ENCODE measurements around the gene DHPS. TPM values are rescaled to one million over a fixed set of nuclear protein-coding genes. Genes with fewer than 3 reads are reported as not detected.

Gene DHPS
- total RNA-seq, 6 donors from 2014 or later = 71.6 to 190 (median 94.3) TPM

DNA sequence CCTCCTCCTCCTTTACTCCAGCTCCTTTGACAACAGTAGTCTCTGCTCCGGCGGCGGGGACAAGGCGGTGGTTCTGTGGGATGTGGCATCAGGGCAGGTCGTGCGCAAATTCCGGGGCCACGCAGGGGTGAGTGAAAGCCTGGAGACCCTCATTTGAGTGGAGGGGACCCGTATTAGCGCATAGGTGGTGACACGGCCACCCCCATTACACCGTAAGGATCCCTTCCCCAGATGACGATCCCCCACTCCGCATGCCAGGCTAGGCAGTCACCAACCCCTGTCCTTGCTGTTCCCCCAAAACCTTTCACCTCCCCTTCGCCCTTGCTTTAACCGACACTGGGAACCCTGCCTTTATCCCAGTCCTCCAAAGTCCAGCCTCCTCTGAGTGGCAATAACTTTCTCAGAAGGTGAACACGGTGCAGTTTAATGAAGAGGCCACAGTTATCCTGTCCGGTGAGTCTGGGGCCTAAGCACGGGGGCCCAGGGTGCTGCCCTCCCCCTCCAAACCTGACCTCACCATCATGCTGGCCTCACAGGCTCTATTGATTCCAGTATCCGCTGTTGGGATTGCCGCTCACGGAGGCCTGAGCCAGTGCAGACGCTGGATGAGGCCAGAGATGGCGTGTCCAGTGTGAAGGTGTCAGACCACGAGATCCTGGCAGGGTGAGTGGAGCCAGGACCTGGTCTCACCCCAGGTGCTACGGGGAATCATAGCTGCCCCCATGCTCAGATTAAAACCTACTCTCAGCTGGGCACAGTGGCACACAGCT lies 11.3 kb downstream of the DHPS start:
- H3K36me3 ChIP-seq = peaks cover 15 to 34% (median 28%) of the 10 kb centered on the region in 4 donors
- ATAC-seq (ENCODE audit: low FRiP score in 2 of 2) (no peak), DNase-seq (no peak)
- WGBS, 2 donors = 55 to 57% methylated on average over 13 to 20 of the region's 26 CpGs
- TF ChIP-seq CTCF (IDR thresholded peaks at IDR 0.05) (no peak), EP300 (IDR thresholded peaks at IDR 0.05) (no peak), POLR2A (IDR thresholded peaks at IDR 0.05) (no peak), POLR2AphosphoS5 (IDR thresholded peaks at IDR 0.05) (no peak)
- no peaks in the 10 kb centered on the region for H3K27me3 ChIP-seq
- no peaks in the 10 kb centered on the region for H3K9me3 ChIP-seq
- H3K4me1 ChIP-seq = peaks cover 38 to 54% (median 39%) of the 10 kb centered on the region in 4 donors
- peak overlapping the region; percentile 54 to 98 (median 94) for H3K4me3 ChIP-seq
- H3K27ac ChIP-seq = peak overlapping the region; percentile 93 to 97 (median 94)

DNA sequence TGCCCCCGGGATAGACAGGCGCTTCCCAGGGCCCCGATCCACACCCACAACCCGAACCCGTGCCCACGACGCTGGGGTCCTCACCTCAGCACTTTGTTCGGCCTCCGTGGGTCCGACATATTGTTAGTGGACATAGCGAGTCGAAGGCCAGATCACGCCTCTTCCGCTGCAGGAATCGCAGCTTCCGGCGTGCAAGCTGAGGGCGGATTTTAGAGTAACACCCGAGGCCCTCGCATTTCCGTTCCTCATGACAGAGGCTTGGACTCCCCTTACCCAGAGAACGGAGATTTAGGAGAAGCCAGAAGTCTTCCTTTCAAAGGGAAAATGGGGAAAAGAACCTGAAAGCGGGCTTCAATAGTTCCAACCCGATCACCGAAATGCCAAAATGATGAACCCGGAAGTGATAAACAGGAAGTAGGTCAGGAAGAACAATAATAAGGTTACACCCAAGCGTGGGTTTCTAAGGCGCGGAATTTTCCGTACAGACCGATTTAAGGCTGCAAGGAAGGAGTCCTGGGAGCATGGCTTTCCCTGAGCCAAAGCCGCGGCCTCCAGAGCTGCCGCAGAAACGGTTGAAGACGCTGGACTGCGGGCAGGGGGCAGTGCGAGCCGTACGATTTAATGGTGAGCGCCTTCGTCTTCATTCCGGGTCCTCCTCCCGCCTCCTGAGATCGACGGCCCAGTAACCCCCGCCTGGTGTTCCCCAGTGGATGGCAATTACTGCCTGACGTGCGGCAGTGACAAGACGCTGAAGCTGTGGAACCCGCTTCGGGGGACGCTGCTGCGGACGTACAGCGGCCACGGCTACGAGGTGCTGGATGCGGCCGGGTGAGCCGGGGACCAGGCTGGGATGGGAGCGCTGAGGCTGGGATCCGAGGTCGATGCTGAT lies 12.2 kb downstream of the DHPS start:
- Histone ChIP-seq H3K27ac (peak overlapping the region; percentile 93 to 97 (median 94)), H3K4me3 (peak overlapping the region; percentile 54 to 98 (median 94)), H3K36me3 (peaks cover 9 to 29% (median 19%) of the 10 kb centered on the region in 4 donors), H3K4me1 (peaks cover 40 to 62% (median 44%) of the 10 kb centered on the region in 4 donors), H3K27me3 (no peaks in the 10 kb centered on the region), H3K9me3 (no peaks in the 10 kb centered on the region)
- peak; percentile 78 to 84 for ATAC-seq (ENCODE audit: low FRiP score in 2 of 2)
- TF ChIP-seq CTCF (IDR thresholded peaks at IDR 0.05) (no peak), EP300 (IDR thresholded peaks at IDR 0.05) (no peak), POLR2AphosphoS5 (IDR thresholded peaks at IDR 0.05) (peak; percentile 65 to 79), POLR2A (IDR thresholded peaks at IDR 0.05) (peak in 2 of 4 donors; percentile 28 to 64)
- DNase-seq = peak; percentile 85 to 86
- 0% methylated on average over 27 to 56 of the region's 64 CpGs for WGBS, 2 donors

DNA sequence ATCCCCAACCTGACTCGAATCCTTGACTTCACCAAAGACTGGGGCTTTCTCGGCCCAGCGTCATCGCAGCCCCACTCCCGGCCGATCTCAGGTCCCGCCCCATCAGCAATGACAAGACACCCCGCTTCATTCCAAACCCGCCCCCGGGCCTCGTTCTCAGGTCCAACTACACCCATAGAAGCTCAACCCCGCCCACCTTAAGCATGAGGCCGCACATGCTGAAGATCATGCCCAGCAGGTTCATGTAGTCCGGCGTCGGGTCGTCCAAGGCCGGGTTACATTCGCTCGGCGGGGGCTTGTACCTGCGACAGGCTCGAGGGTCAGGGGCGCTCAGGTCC lies 12.8 kb downstream of the DHPS start:
- TF ChIP-seq CTCF (IDR thresholded peaks at IDR 0.05) (no peak), POLR2A (IDR thresholded peaks at IDR 0.05) (no peak), POLR2AphosphoS5 (IDR thresholded peaks at IDR 0.05) (no peak), EP300 (IDR thresholded peaks at IDR 0.05) (no peak)
- peak overlapping the region; percentile 93 to 97 (median 94) for H3K27ac ChIP-seq
- ATAC-seq (ENCODE audit: low FRiP score in 2 of 2) = peak; percentile 4 to 57
- peaks cover 3 to 29% (median 13%) of the 10 kb centered on the region in 4 donors for H3K36me3 ChIP-seq
- peaks cover 40 to 66% (median 44%) of the 10 kb centered on the region in 4 donors for H3K4me1 ChIP-seq
- peak in 1 of 2 donors; percentile 66 for DNase-seq
- no peaks in the 10 kb centered on the region for H3K9me3 ChIP-seq
- peak overlapping the region; percentile 54 to 95 (median 82) for H3K4me3 ChIP-seq
- WGBS, 2 donors = 1% methylated on average over 12 to 24 of the region's 24 CpGs
- no peaks in the 10 kb centered on the region for H3K27me3 ChIP-seq

GRCh38 chr19:12668346-12668745 lies 13.3 kb downstream of the DHPS start:
- H3K27ac ChIP-seq = peak overlapping the region; percentile 93 to 97 (median 94)
- ATAC-seq (ENCODE audit: low FRiP score in 2 of 2) (no peak), DNase-seq (no peak)
- 67 to 78% methylated on average over 7 to 8 of the region's 8 CpGs for WGBS, 2 donors
- TF ChIP-seq POLR2A (IDR thresholded peaks at IDR 0.05) (no peak), EP300 (IDR thresholded peaks at IDR 0.05) (no peak), CTCF (IDR thresholded peaks at IDR 0.05) (no peak)
- H3K4me1 ChIP-seq = peaks cover 40 to 66% (median 44%) of the 10 kb centered on the region in 4 donors
- peaks cover 0 to 29% (median 13%) of the 10 kb centered on the region in 4 donors for H3K36me3 ChIP-seq
- peak overlapping the region; percentile 54 to 95 (median 82) for H3K4me3 ChIP-seq
- no peaks in the 10 kb centered on the region for H3K9me3 ChIP-seq
- H3K27me3 ChIP-seq = no peaks in the 10 kb centered on the region
